Neuronal stem cell (in vitro differentiated cells): ENCODE data around the gene PARD3.

Experiments
- DNase-seq: peaks from one replicate; pipeline ENCODE4 v3.0.0-alpha.2; 2013; ENCODE audit warnings: low spot score
- H2AFZ ChIP-seq: one replicate; pipeline ENCODE4 v1.6.1; 2013; ENCODE audit warnings: mild to moderate bottlenecking, low read length, inconsistent platforms
- H2AK5ac ChIP-seq: 2 replicates; pipeline ENCODE4 v1.6.1; 2013; ENCODE audit warnings: low read depth, mild to moderate bottlenecking, inconsistent platforms, low read length, moderate library complexity, mixed read lengths
- H2BK120ac ChIP-seq: 2 replicates; pipeline ENCODE4 v1.6.1; 2013; ENCODE audit warnings: low read depth, mild to moderate bottlenecking, inconsistent platforms, low read length, moderate library complexity, mixed read lengths
- H2BK12ac ChIP-seq: one replicate; pipeline ENCODE4 v1.6.1; 2013; ENCODE audit warnings: low read length, inconsistent platforms
- H2BK15ac ChIP-seq: 2 replicates; pipeline ENCODE4 v1.6.1; 2013; ENCODE audit warnings: mild to moderate bottlenecking, low read length, inconsistent platforms, mixed read lengths
- H2BK5ac ChIP-seq: one replicate; pipeline ENCODE4 v1.6.1; 2013; ENCODE audit warnings: inconsistent platforms, mild to moderate bottlenecking, low read length, moderate library complexity
- H3K14ac ChIP-seq: one replicate; pipeline ENCODE4 v1.6.1; 2013; ENCODE audit warnings: low read length, inconsistent platforms
- H3K18ac ChIP-seq: 2 replicates; pipeline ENCODE4 v1.6.1; 2013; ENCODE audit warnings: low read length, inconsistent platforms
- H3K23ac ChIP-seq: 2 replicates; pipeline ENCODE4 v1.6.1; 2013; ENCODE audit warnings: low read depth, mild to moderate bottlenecking, mixed read lengths, low read length, inconsistent platforms; ENCODE audit not compliant: poor library complexity
- H3K27ac ChIP-seq: replicated peaks from 3 replicates; pipeline ENCODE4 v1.5.1; 2013; ENCODE audit warnings: low read length, inconsistent platforms
- H3K27me3 ChIP-seq, 3 experiments: 2 replicates each; pipeline ENCODE4 v1.6.1; 2013; ENCODE audit warnings: low read length in 3 of 3, mild to moderate bottlenecking in 2 of 3, inconsistent platforms in 1 of 3, low read depth in 1 of 3, mixed read lengths in 1 of 3, moderate library complexity in 1 of 3; ENCODE audit not compliant: control insufficient read depth in 3 of 3, insufficient read depth in 3 of 3
- H3K36me3 ChIP-seq, 2 donors: replicated peaks in 1 of 2; 2 replicates each; pipeline ENCODE4 v1.6.1; 2013; ENCODE audit warnings: low read length in 2 of 2; ENCODE audit not compliant: control insufficient read depth in 2 of 2, insufficient read depth in 2 of 2
- H3K4ac ChIP-seq: 2 replicates; pipeline ENCODE4 v1.6.1; 2013; ENCODE audit warnings: inconsistent platforms, mild to moderate bottlenecking, low read length, moderate library complexity
- H3K4me1 ChIP-seq, 2 donors: 1 replicate in 1 of 2; 2 replicates in 1 of 2; pipeline ENCODE4 v1.6.1; 2013; ENCODE audit warnings: low read length in 2 of 2, low read depth in 1 of 2; ENCODE audit not compliant: control insufficient read depth in 2 of 2, insufficient read depth in 1 of 2
- H3K4me2 ChIP-seq: one replicate; pipeline ENCODE4 v1.6.1; 2013; ENCODE audit warnings: mild to moderate bottlenecking, low read length, inconsistent platforms; ENCODE audit not compliant: insufficient read depth, poor library complexity, severe bottlenecking
- H3K4me3 ChIP-seq, 2 donors: 2 replicates each; pipeline ENCODE4 v1.5.1; 2013; ENCODE audit warnings: low read length in 2 of 2, mild to moderate bottlenecking in 2 of 2, inconsistent platforms in 1 of 2, moderate library complexity in 1 of 2
- H3K79me1 ChIP-seq: one replicate; pipeline ENCODE4 v1.6.1; 2013; ENCODE audit warnings: low read depth, mild to moderate bottlenecking, inconsistent platforms, low read length, moderate library complexity
- H3K9ac ChIP-seq: one replicate; pipeline ENCODE4 v1.6.1; 2013; ENCODE audit warnings: mild to moderate bottlenecking, low read depth, low read length, inconsistent platforms; ENCODE audit not compliant: poor library complexity
- H3K9me3 ChIP-seq, 2 donors: replicated peaks in 1 of 2; 2 replicates each; pipeline versions ENCODE3 to v1.6.1; 2013; ENCODE audit warnings: low read length in 2 of 2, mild to moderate bottlenecking in 2 of 2, inconsistent platforms in 1 of 2, low read depth in 1 of 2, mixed read lengths in 1 of 2, moderate library complexity in 1 of 2; ENCODE audit not compliant: control insufficient read depth in 2 of 2, insufficient read depth in 1 of 2
- H4K8ac ChIP-seq: one replicate; pipeline ENCODE4 v1.6.1; 2013; ENCODE audit warnings: low read depth, mild to moderate bottlenecking, inconsistent platforms, low read length, moderate library complexity
- H4K91ac ChIP-seq: one replicate; pipeline ENCODE4 v1.6.1; 2013; ENCODE audit warnings: low read length, low read depth, mild to moderate bottlenecking, inconsistent platforms; ENCODE audit not compliant: poor library complexity
- WGBS, 2 donors: extraction: QIAGEN DNeasy Blood & Tissue Kit; methylation state at CpG; one replicate each; pipeline ENCODE4 v1.1.7; 2013; ENCODE audit warnings: missing lambda C conversion rate in 2 of 2, mixed read lengths in 1 of 2; ENCODE audit not compliant: insufficient read length in 2 of 2, insufficient replicate concordance in 1 of 2; ENCODE audit errors: extremely low coverage in 2 of 2; 5-methylcytosine and 5-hydroxymethylcytosine counted together

Gene PARD3

DNA sequence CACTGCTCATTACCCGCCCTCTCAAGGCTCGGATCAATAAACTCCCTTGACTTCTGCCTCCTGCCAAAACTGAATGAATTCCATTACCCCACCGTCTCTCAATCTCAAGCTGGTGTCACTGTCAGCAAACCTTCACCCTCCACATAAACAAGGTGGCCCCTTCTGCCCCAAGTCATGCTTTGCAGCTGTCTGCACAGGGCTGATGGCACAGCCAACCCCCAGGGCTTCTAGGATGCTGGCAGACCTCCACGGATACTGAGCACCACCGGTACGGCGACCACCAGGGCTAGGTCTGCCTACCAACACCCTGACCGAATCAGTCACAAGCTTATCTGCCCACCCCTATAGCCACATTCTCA lies 46.1 kb downstream of the PARD3 start:
- no peaks in the 10 kb centered on the region for H3K36me3 ChIP-seq
- no peaks in the 10 kb centered on the region for H3K79me1 ChIP-seq
- no peak overlapping the region for H3K4me2 ChIP-seq
- peaks cover 7 to 14% of the 10 kb centered on the region in 2 donors for H3K4me1 ChIP-seq
- H3K9ac ChIP-seq = no peak overlapping the region
- H3K27me3 ChIP-seq = no peaks in the 10 kb centered on the region
- no peak for DNase-seq
- H4K8ac ChIP-seq = no peak overlapping the region
- H2AFZ ChIP-seq = no peak overlapping the region
- no peak overlapping the region for H3K27ac ChIP-seq
- H3K9me3 ChIP-seq = no peaks in the 10 kb centered on the region
- no peak overlapping the region for H2BK120ac ChIP-seq
- H3K23ac ChIP-seq = peak overlapping the region; percentile 10
- no peak overlapping the region for H3K4me3 ChIP-seq
- H2BK5ac ChIP-seq = no peak overlapping the region
- H3K14ac ChIP-seq = no peak overlapping the region
- H4K91ac ChIP-seq = no peak overlapping the region
- H2BK12ac ChIP-seq = no peak overlapping the region
- no peak overlapping the region for H2AK5ac ChIP-seq
- no peak overlapping the region for H3K18ac ChIP-seq
- no CpG with 5 or more reads among the region's 8 CpGs for WGBS, 2 donors
- H2BK15ac ChIP-seq = no peak overlapping the region
- no peak overlapping the region for H3K4ac ChIP-seq

DNA sequence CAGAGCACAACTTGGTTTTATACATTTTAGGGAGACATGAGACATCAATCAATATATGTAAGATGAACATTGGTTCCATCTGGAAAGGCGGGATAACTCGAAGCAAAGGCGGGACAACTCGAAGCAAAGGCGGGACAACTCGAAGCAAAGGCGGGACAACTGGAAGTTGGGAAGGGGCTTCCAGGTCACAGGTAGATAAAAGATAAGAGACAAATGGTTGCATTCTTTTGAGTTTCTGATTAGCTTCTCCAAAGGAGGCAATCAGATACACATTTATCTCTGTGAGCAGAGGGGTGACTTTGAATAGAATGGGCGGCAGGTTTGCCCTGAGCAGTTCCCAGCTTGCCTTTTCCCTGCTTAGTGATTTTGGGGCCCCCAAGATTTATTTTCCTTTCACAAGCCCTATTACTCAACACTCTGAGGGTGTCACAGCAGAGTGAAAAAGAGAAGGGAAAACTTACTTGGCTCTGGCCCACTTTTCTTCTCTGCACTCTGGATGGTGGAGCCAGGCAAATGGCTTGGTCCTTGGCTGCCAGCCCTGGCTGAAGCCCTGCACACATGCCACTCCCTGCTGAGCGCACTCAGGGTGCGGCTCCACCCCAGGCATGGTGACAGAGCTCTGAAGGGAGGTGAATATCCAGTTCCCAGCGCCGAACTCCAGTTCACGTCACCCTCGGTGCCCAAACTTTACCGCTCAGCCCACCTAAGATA lies 46.7 kb downstream of the PARD3 start:
- Histone ChIP-seq H2AK5ac (no peak overlapping the region), H3K27me3 (no peaks in the 10 kb centered on the region), H3K23ac (no peak overlapping the region), H3K4me2 (no peak overlapping the region), H3K9ac (no peak overlapping the region), H3K4me1 (peaks cover 7 to 14% of the 10 kb centered on the region in 2 donors), H2BK15ac (no peak overlapping the region), H3K9me3 (no peaks in the 10 kb centered on the region), H3K4ac (no peak overlapping the region), H3K14ac (no peak overlapping the region), H3K18ac (peak overlapping the region; percentile 31), H4K8ac (no peak overlapping the region), H3K27ac (no peak overlapping the region), H3K79me1 (no peaks in the 10 kb centered on the region), H2BK12ac (no peak overlapping the region), H3K4me3 (no peak overlapping the region), H4K91ac (no peak overlapping the region), H3K36me3 (no peaks in the 10 kb centered on the region), H2AFZ (no peak overlapping the region), H2BK5ac (no peak overlapping the region), H2BK120ac (no peak overlapping the region)
- DNase-seq = no peak
- WGBS, 2 donors = no CpG with 5 or more reads among the region's 15 CpGs

DNA sequence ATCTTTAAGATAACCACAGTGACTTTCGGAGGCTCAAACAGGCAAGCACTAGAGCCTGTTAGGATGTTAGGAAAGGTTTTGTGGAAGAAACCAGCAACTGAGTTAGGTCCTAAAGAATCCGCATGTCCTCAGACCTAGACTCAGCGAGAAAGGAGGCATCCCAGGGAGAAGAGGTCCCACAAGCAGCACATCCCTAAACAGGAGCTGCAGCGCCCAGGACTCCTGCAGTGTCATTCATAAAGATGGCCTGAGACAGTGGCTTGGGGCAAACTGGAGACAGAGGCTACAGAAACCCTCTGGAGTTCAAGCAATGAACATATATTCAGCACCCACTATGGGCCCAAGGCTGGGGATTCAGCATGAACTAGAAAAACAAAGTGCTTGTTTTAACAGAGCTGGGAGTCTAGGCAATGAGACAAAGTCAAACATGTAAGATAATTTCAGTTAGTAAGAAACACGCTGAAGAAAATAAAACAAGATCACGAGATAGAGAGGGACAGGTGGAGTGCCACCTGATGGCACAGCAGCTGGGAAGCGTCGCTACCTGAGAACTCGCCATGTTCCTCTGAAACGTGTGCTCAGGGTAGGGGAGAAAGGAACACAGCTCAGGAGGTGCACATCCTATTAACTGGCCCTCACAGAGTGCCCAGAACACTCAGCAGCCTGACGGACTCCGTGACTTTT lies 48.1 kb downstream of the PARD3 start:
- H3K27ac ChIP-seq = peak overlapping the region; percentile 40
- H2BK5ac ChIP-seq = no peak overlapping the region

GRCh38 chr10:34766266-34766600 lies 48.9 kb downstream of the PARD3 start:
- no peak overlapping the region for H3K18ac ChIP-seq
- no peak overlapping the region for H2AK5ac ChIP-seq
- no peaks in the 10 kb centered on the region for H3K36me3 ChIP-seq
- no peak overlapping the region for H3K14ac ChIP-seq
- no peak overlapping the region for H3K9ac ChIP-seq
- no peak overlapping the region for H2BK15ac ChIP-seq
- no peak for DNase-seq
- no peak overlapping the region for H3K27ac ChIP-seq
- no peak overlapping the region for H3K4ac ChIP-seq
- no peaks in the 10 kb centered on the region for H3K9me3 ChIP-seq
- H3K23ac ChIP-seq = no peak overlapping the region
- WGBS, 2 donors = no CpG with 5 or more reads among the region's 1 CpG
- H4K8ac ChIP-seq = no peak overlapping the region
- H2AFZ ChIP-seq = no peak overlapping the region
- no peak overlapping the region for H2BK5ac ChIP-seq
- peaks cover 7 to 15% of the 10 kb centered on the region in 2 donors for H3K4me1 ChIP-seq
- no peak overlapping the region for H2BK12ac ChIP-seq
- no peaks in the 10 kb centered on the region for H3K79me1 ChIP-seq
- H4K91ac ChIP-seq = no peak overlapping the region
- H3K27me3 ChIP-seq = no peaks in the 10 kb centered on the region
- no peak overlapping the region for H2BK120ac ChIP-seq
- H3K4me3 ChIP-seq = no peak overlapping the region
- no peak overlapping the region for H3K4me2 ChIP-seq

More for the DNA sequence above, 48.1 kb downstream of the PARD3 start:
- peak overlapping the region; percentile 31 for H3K18ac ChIP-seq
- no peak overlapping the region for H3K4me2 ChIP-seq
- no peak overlapping the region for H2AK5ac ChIP-seq
- no peaks in the 10 kb centered on the region for H3K9me3 ChIP-seq
- no peaks in the 10 kb centered on the region for H3K27me3 ChIP-seq
- H2BK12ac ChIP-seq = no peak overlapping the region
- WGBS, 2 donors = no CpG with 5 or more reads among the region's 12 CpGs
- H4K91ac ChIP-seq = no peak overlapping the region
- peaks cover 7 to 17% of the 10 kb centered on the region in 2 donors for H3K4me1 ChIP-seq
- H3K4me3 ChIP-seq = no peak overlapping the region
- no peak overlapping the region for H2AFZ ChIP-seq
- H3K4ac ChIP-seq = no peak overlapping the region
- no peaks in the 10 kb centered on the region for H3K79me1 ChIP-seq
- no peak overlapping the region for H3K23ac ChIP-seq
- no peak overlapping the region for H2BK120ac ChIP-seq
- no peak for DNase-seq
- H3K36me3 ChIP-seq = no peaks in the 10 kb centered on the region
- no peak overlapping the region for H4K8ac ChIP-seq
- peak overlapping the region; percentile 22 for H3K14ac ChIP-seq
- no peak overlapping the region for H3K9ac ChIP-seq
- H2BK15ac ChIP-seq = no peak overlapping the region
